Central memory CD8-positive, alpha-beta T cell (primary cell): ENCODE results near the gene PSPC1.

Experiments
- ATAC-seq: fragments of 150-1000 bp; cut with Tn5 transposase; replicated peaks from 2 replicates; pipeline ENCODE4 v1.10.0; 2022; ENCODE audit warnings: mild to moderate bottlenecking, moderate FRiP score, moderate number of reproducible peaks; ENCODE audit not compliant: poor library complexity, severe bottlenecking; ENCODE audit errors: extremely low read depth
- DNase-seq, 2 donors: peaks; one replicate each; pipeline ENCODE4 v3.0.0; 2021; ENCODE audit warnings: low spot score in 2 of 2
- H3K27ac Mint-ChIP-seq: one replicate; pipeline ENCODE4 v1.8.0; 2022; ENCODE audit warnings: low read depth, mild to moderate bottlenecking, moderate library complexity, mixed read lengths
- H3K27me3 Mint-ChIP-seq: one replicate; pipeline ENCODE4 v1.8.0; 2022; ENCODE audit warnings: mixed read lengths
- H3K36me3 Mint-ChIP-seq: one replicate; pipeline ENCODE4 v1.8.0; 2022; ENCODE audit warnings: mild to moderate bottlenecking, moderate library complexity, mixed read lengths; ENCODE audit not compliant: insufficient read depth
- H3K4me1 Mint-ChIP-seq: one replicate; pipeline ENCODE4 v1.8.0; 2022; ENCODE audit warnings: mixed read lengths
- H3K4me3 Mint-ChIP-seq: one replicate; pipeline ENCODE4 v1.8.0; 2022; ENCODE audit warnings: mild to moderate bottlenecking, moderate library complexity, mixed read lengths
- H3K9me3 Mint-ChIP-seq: one replicate; pipeline ENCODE4 v1.8.0; 2022; ENCODE audit warnings: mixed read lengths

The PSPC1 gene

DNA sequence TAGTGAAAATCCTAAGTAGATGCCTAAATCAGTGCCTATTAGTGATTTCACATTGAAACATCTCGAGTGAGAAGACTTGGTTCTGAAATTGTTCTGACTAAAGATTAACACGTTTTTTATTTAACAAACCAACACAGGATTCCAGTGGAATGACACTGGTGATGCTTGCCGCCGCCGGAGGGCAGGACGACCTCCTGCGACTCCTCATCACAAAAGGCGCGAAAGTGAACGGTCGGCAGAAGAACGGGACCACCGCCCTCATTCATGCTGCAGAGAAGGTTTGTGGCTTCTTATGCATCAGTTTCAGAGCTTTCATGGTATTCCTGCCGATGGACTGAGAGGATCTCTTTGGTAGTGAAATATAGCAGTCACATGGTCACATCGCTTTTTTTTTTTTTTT, 121.2 kb downstream of the PSPC1 start:
- peaks cover 10% of the 10 kb centered on the region for H3K4me1 Mint-ChIP-seq
- H3K36me3 Mint-ChIP-seq = peaks cover 65% of the 10 kb centered on the region
- DNase-seq = no peak
- no peak overlapping the region for H3K27ac Mint-ChIP-seq
- no peak for ATAC-seq
- no peaks in the 10 kb centered on the region for H3K27me3 Mint-ChIP-seq
- no peaks in the 10 kb centered on the region for H3K9me3 Mint-ChIP-seq
- no peak overlapping the region for H3K4me3 Mint-ChIP-seq

GRCh38 chr13:19661126-19661525, 121.6 kb downstream of the PSPC1 start:
- H3K36me3 Mint-ChIP-seq = peaks cover 66% of the 10 kb centered on the region
- no peak for DNase-seq
- H3K4me3 Mint-ChIP-seq = no peak overlapping the region
- H3K27me3 Mint-ChIP-seq = no peaks in the 10 kb centered on the region
- no peak for ATAC-seq
- no peaks in the 10 kb centered on the region for H3K9me3 Mint-ChIP-seq
- no peak overlapping the region for H3K27ac Mint-ChIP-seq
- H3K4me1 Mint-ChIP-seq = peaks cover 10% of the 10 kb centered on the region

DNA sequence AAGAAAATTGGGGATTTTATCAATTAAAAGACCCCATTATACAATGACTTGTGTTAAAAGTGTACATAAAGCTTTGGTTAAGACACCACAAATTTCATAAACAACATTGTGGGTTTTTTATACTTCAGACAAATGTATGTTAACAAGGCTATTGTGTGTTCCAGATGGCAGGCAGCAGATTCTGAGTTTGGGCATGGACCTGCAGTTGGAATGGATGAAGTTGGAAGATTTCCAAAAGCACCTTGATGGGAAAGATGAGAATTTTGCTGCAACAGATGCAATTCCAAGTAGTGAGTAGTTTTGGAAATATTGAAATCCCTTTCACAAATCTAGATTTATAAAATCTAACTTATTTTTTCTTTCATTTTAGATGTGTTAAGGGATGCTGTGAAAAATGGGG, 123.9 kb downstream of the PSPC1 start:
- peaks cover 2% of the 10 kb centered on the region for H3K4me1 Mint-ChIP-seq
- no peaks in the 10 kb centered on the region for H3K27me3 Mint-ChIP-seq
- ATAC-seq = no peak
- no peak overlapping the region for H3K4me3 Mint-ChIP-seq
- H3K9me3 Mint-ChIP-seq = no peaks in the 10 kb centered on the region
- H3K27ac Mint-ChIP-seq = peak overlapping the region; percentile 62
- DNase-seq = no peak
- H3K36me3 Mint-ChIP-seq = peaks cover 52% of the 10 kb centered on the region

GRCh38 chr13:19657872-19658591, 124.7 kb downstream of the PSPC1 start:
- ATAC-seq (no peak), DNase-seq (no peak)
- no peaks in the 10 kb centered on the region for H3K9me3 Mint-ChIP-seq
- H3K4me3 Mint-ChIP-seq = no peak overlapping the region
- H3K36me3 Mint-ChIP-seq = peaks cover 53% of the 10 kb centered on the region
- H3K4me1 Mint-ChIP-seq = peaks cover 8% of the 10 kb centered on the region
- no peaks in the 10 kb centered on the region for H3K27me3 Mint-ChIP-seq
- peak overlapping the region; percentile 62 for H3K27ac Mint-ChIP-seq
